Sigmoid colon (tissue), 3 donors: ENCODE measurements around the gene CASP1.

Experiments
- POLR2A ChIP-seq, 2 donors: fragments of 450-650 bp; IDR thresholded peaks; one replicate each; pipeline ENCODE4 v1.6.1; 2016; ENCODE audit warnings: antibody characterized with exemption in 2 of 2, mild to moderate bottlenecking in 2 of 2, moderate library complexity in 2 of 2
- TF ChIP-seq, protein P1 (sequence below), 4 experiments: fragments of 450-650 bp in 3 of 4; fragments of 200-600 bp in 1 of 4; IDR thresholded peaks; one replicate each; pipeline ENCODE4 v1.5.1; 2016 to 2019; ENCODE audit warnings: antibody characterized with exemption in 4 of 4, mild to moderate bottlenecking in 3 of 4, moderate library complexity in 2 of 4

GRCh38 chr11:105070306-105070705 is 35.4 kb upstream of the CASP1 start:
- no peak for TF ChIP-seq POLR2A (IDR thresholded peaks at IDR 0.05)
- TF ChIP-seq, protein P1, sequence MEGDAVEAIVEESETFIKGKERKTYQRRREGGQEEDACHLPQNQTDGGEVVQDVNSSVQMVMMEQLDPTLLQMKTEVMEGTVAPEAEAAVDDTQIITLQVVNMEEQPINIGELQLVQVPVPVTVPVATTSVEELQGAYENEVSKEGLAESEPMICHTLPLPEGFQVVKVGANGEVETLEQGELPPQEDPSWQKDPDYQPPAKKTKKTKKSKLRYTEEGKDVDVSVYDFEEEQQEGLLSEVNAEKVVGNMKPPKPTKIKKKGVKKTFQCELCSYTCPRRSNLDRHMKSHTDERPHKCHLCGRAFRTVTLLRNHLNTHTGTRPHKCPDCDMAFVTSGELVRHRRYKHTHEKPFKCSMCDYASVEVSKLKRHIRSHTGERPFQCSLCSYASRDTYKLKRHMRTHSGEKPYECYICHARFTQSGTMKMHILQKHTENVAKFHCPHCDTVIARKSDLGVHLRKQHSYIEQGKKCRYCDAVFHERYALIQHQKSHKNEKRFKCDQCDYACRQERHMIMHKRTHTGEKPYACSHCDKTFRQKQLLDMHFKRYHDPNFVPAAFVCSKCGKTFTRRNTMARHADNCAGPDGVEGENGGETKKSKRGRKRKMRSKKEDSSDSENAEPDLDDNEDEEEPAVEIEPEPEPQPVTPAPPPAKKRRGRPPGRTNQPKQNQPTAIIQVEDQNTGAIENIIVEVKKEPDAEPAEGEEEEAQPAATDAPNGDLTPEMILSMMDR (IDR thresholded peaks at IDR 0.05), result no peak
